Neural progenitor cell (in vitro differentiated cells): ENCODE data around the gene SRRM4. TPM values are rescaled to one million over a fixed set of nuclear protein-coding genes. Genes with fewer than 3 reads are reported as not detected.

Experiments
- DNase-seq: peaks from one replicate; pipeline ENCODE4 v3.0.0-alpha.2; 2016; ENCODE audit warnings: low spot score
- H2AFZ ChIP-seq: fragments of 200-600 bp; sonication (generic); replicated peaks from 2 replicates; pipeline ENCODE4 v1.6.1; 2016; ENCODE audit warnings: antibody characterized with exemption
- H3F3A ChIP-seq: fragments of 200-600 bp; sonication (generic); 2 replicates; pipeline ENCODE4 v1.6.1; 2016; ENCODE audit warnings: antibody characterized with exemption, low read depth
- H3K27ac ChIP-seq: fragments of 200-600 bp; sonication (generic); 2 replicates; pipeline ENCODE4 v1.5.1; 2016; ENCODE audit warnings: mild to moderate bottlenecking
- H3K27me3 ChIP-seq: fragments of 200-600 bp; sonication (generic); 2 replicates; pipeline ENCODE4 v1.6.1; 2016; ENCODE audit warnings: mild to moderate bottlenecking, moderate library complexity
- H3K36me3 ChIP-seq: fragments of 200-600 bp; sonication (generic); 2 replicates; pipeline ENCODE4 v1.5.1; 2016
- H3K4me1 ChIP-seq: fragments of 200-600 bp; sonication (generic); 2 replicates; pipeline ENCODE4 v1.6.1; 2016; ENCODE audit warnings: mixed run types
- H3K4me2 ChIP-seq: fragments of 200-600 bp; sonication (generic); 2 replicates; pipeline ENCODE4 v1.6.1; 2016
- H3K4me3 ChIP-seq: fragments of 200-600 bp; sonication (generic); 2 replicates; pipeline ENCODE4 v1.5.1; 2016
- H3K79me2 ChIP-seq: fragments of 200-600 bp; sonication (generic); 2 replicates; pipeline ENCODE4 v1.6.1; 2016; ENCODE audit warnings: low read depth
- H3K9ac ChIP-seq: fragments of 200-600 bp; sonication (generic); 2 replicates; pipeline ENCODE4 v1.6.1; 2016
- H3K9me3 ChIP-seq: fragments of 200-600 bp; sonication (generic); 2 replicates; pipeline ENCODE4 v1.5.1; 2016; ENCODE audit warnings: low read depth
- H4K20me1 ChIP-seq: fragments of 200-600 bp; sonication (generic); 2 replicates; pipeline ENCODE4 v1.6.1; 2016; ENCODE audit warnings: low read depth
- H3K27ac Mint-ChIP-seq: 3 replicates; pipeline ENCODE4 v1.8.0; 2021; ENCODE audit warnings: mixed read lengths
- H3K27me3 Mint-ChIP-seq: 2 replicates; pipeline ENCODE4 v1.8.0; 2022; ENCODE audit warnings: low read depth, mild to moderate bottlenecking, inconsistent platforms, moderate library complexity, mixed read lengths; ENCODE audit not compliant: insufficient read depth
- H3K36me3 Mint-ChIP-seq: 3 replicates; pipeline ENCODE4 v1.8.0; 2021; ENCODE audit warnings: mixed read lengths
- H3K4me1 Mint-ChIP-seq: 3 replicates; pipeline ENCODE4 v1.8.0; 2021; ENCODE audit warnings: mixed read lengths
- H3K4me3 Mint-ChIP-seq: 3 replicates; pipeline ENCODE4 v1.8.0; 2021; ENCODE audit warnings: mild to moderate bottlenecking, moderate library complexity, mixed read lengths
- H3K9me3 Mint-ChIP-seq: 3 replicates; pipeline ENCODE4 v1.8.0; 2020; ENCODE audit warnings: mixed read lengths
- CTCF ChIP-seq: fragments of 200-600 bp; sonication (generic); IDR thresholded peaks from 2 replicates; pipeline ENCODE4 v1.5.1; 2017; ENCODE audit warnings: antibody characterized with exemption, mild to moderate bottlenecking
- EZH2 ChIP-seq: fragments of 200-600 bp; sonication (generic); IDR thresholded peaks from 2 replicates; pipeline ENCODE4 v1.6.1; 2017; ENCODE audit warnings: antibody characterized with exemption, mild to moderate bottlenecking, moderate library complexity
- EZH2phosphoT487 ChIP-seq: fragments of 200-600 bp; sonication (generic); IDR thresholded peaks from 2 replicates; pipeline ENCODE4 v1.6.1; 2017; ENCODE audit warnings: antibody characterized with exemption
- total RNA-seq: library from RNA; depleted of rRNA; stranded (reverse); fragments of >200 nt; gene quantifications from 2 replicates; pipeline ENCODE4 v1.2.3, GENCODE V29; 2015; ENCODE audit warnings: low replicate concordance

The SRRM4 gene
- total RNA-seq, 1 donor from 2014 or later = 0.07 TPM

- Mint-ChIP-seq H3K4me1 (peaks cover 31% of the 10 kb centered on the region), H3K36me3 (peaks cover 3% of the 10 kb centered on the region), H3K27ac (no peak overlapping the region), H3K4me3 (peak overlapping the region; percentile 28), H3K27me3 (peaks cover 23% of the 10 kb centered on the region), H3K9me3 (no peaks in the 10 kb centered on the region)
- H3K27me3 ChIP-seq = no peaks in the 10 kb centered on the region
- H3K9me3 ChIP-seq = no peaks in the 10 kb centered on the region
- peak overlapping the region; percentile 57 for H3K27ac ChIP-seq
- TF ChIP-seq EZH2phosphoT487 = no peak
- TF ChIP-seq CTCF = no peak
- no peak for TF ChIP-seq EZH2
- H3K9ac ChIP-seq = no peak overlapping the region
- DNase-seq = peak; percentile 33
- peak overlapping the region; percentile 65 for H3K4me2 ChIP-seq
- H3K79me2 ChIP-seq = no peaks in the 10 kb centered on the region
- H3K4me3 ChIP-seq = peak overlapping the region; percentile 14
- H3K36me3 ChIP-seq = no peaks in the 10 kb centered on the region
- H3F3A ChIP-seq = peaks cover 26% of the 10 kb centered on the region
- H2AFZ ChIP-seq = no peak overlapping the region
- H4K20me1 ChIP-seq = no peaks in the 10 kb centered on the region
- H3K4me1 ChIP-seq = peaks cover 32% of the 10 kb centered on the region
These were observed 107.5 kb downstream of the SRRM4 start for GRCh38 chr12:119088685-119089379.

GRCh38 chr12:119089380-119090013 is 108.2 kb downstream of the SRRM4 start:
- H3K4me1 Mint-ChIP-seq = peaks cover 35% of the 10 kb centered on the region
- Histone ChIP-seq H3K4me3 (peak overlapping the region; percentile 14), H4K20me1 (no peaks in the 10 kb centered on the region), H3K4me2 (peak overlapping the region; percentile 65), H3K27ac (peak overlapping the region; percentile 57), H3F3A (peaks cover 26% of the 10 kb centered on the region), H3K36me3 (no peaks in the 10 kb centered on the region), H3K4me1 (peaks cover 32% of the 10 kb centered on the region), H3K9ac (no peak overlapping the region), H2AFZ (no peak overlapping the region), H3K79me2 (no peaks in the 10 kb centered on the region), H3K27me3 (no peaks in the 10 kb centered on the region), H3K9me3 (no peaks in the 10 kb centered on the region)
- peak; percentile 81 for DNase-seq
- no peak for TF ChIP-seq EZH2phosphoT487
- peak overlapping the region; percentile 81 for H3K27ac Mint-ChIP-seq
- H3K27me3 Mint-ChIP-seq = peaks cover 20% of the 10 kb centered on the region
- peak overlapping the region; percentile 14 for H3K4me3 Mint-ChIP-seq
- H3K36me3 Mint-ChIP-seq = peaks cover under 1% of the 10 kb centered on the region
- no peaks in the 10 kb centered on the region for H3K9me3 Mint-ChIP-seq

GRCh38 chr12:119090276-119090675 is 108.9 kb downstream of the SRRM4 start:
- Mint-ChIP-seq H3K4me1 (peaks cover 41% of the 10 kb centered on the region), H3K27ac (no peak overlapping the region), H3K27me3 (peaks cover 24% of the 10 kb centered on the region), H3K9me3 (no peaks in the 10 kb centered on the region), H3K36me3 (no peaks in the 10 kb centered on the region), H3K4me3 (peak overlapping the region; percentile 25)
- Histone ChIP-seq H3K27ac (no peak overlapping the region), H3K9me3 (no peaks in the 10 kb centered on the region), H3K9ac (no peak overlapping the region), H3F3A (peaks cover 26% of the 10 kb centered on the region), H2AFZ (no peak overlapping the region), H3K79me2 (no peaks in the 10 kb centered on the region), H3K4me3 (no peak overlapping the region), H3K4me1 (peaks cover 35% of the 10 kb centered on the region), H3K27me3 (no peaks in the 10 kb centered on the region), H3K36me3 (no peaks in the 10 kb centered on the region), H4K20me1 (no peaks in the 10 kb centered on the region), H3K4me2 (peak overlapping the region; percentile 65)
- TF ChIP-seq EZH2 (no peak), EZH2phosphoT487 (no peak), CTCF (no peak)
- peak; percentile 23 for DNase-seq

GRCh38 chr12:119090865-119091264 is 109.5 kb downstream of the SRRM4 start:
- H3K27ac Mint-ChIP-seq = no peak overlapping the region
- no peaks in the 10 kb centered on the region for H3K36me3 Mint-ChIP-seq
- H3K4me1 Mint-ChIP-seq = peaks cover 43% of the 10 kb centered on the region
- Histone ChIP-seq H3F3A (peaks cover 26% of the 10 kb centered on the region), H3K79me2 (no peaks in the 10 kb centered on the region), H3K4me1 (peaks cover 35% of the 10 kb centered on the region), H3K27me3 (no peaks in the 10 kb centered on the region), H3K9me3 (no peaks in the 10 kb centered on the region), H3K9ac (no peak overlapping the region), H4K20me1 (no peaks in the 10 kb centered on the region), H3K4me3 (no peak overlapping the region), H3K4me2 (peak overlapping the region; percentile 65), H3K36me3 (no peaks in the 10 kb centered on the region), H3K27ac (no peak overlapping the region), H2AFZ (no peak overlapping the region)
- no peak overlapping the region for H3K4me3 Mint-ChIP-seq
- no peak for TF ChIP-seq CTCF
- no peak for TF ChIP-seq EZH2phosphoT487
- TF ChIP-seq EZH2 = no peak
- no peaks in the 10 kb centered on the region for H3K9me3 Mint-ChIP-seq
- no peak for DNase-seq
- peaks cover 24% of the 10 kb centered on the region for H3K27me3 Mint-ChIP-seq
